ENCODE measurements around the gene RGR. TPM values are rescaled to one million over a fixed set of nuclear protein-coding genes. Genes with fewer than 3 reads are reported as not detected.

RGR gene
- polyA plus RNA-seq (2013, experiment 1 of 2), result not detected
- polyA plus RNA-seq (2013, experiment 2 of 2), result not detected

DNA sequence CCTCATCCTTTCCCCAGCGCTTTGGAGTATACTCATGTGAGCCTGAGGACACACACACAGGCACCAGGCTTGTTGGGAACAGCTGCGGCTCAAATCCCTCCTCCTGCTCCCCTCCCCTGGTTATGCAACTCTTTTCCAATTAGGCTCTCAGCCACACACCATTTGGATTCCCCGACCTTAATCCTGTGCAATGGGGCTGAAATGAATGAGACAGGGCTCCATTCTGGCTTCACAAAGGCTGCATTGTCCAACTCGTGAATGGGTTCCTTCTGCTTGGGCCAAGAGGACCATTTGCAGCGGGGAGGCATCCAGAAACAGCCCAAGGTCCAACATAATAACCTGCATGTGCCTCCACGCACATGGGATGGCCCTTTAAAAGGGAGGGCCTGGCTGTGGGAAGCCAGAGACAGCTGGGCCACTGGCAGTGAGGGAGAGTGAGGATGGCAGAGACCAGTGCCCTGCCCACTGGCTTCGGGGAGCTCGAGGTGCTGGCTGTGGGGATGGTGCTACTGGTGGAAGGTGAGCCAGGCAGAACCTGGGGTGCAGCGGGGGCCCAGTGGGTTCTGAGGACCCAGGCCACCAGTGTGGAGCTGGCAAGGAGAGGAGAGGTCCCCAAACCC, at the start of gene RGR:
RGR (plus strand) TSS at position 403 of the 620 bp plus-strand sequence; CDS start at position 441, 38 bp downstream.
- no peak for DNase-seq
- Histone ChIP-seq H3K4me3 (ENCODE audit: insufficient read depth in 1 of 2, low read depth in 1 of 2, low read length in 2 of 2) (no peak within 1 kb of the TSS), H3K9me3 (ENCODE audit: control insufficient read depth, low read length) (no peaks in the 10 kb centered on the region), H2BK120ac (ENCODE audit: low read depth, low read length) (no peak within 1 kb of the TSS), H3K27ac (ENCODE audit: low read length, poor library complexity, severe bottlenecking) (no peak within 1 kb of the TSS), H3K14ac (ENCODE audit: low read length in 2 of 2) (no peak within 1 kb of the TSS), H2BK15ac (ENCODE audit: low read depth, poor library complexity, severe bottlenecking) (no peak within 1 kb of the TSS), H4K8ac (ENCODE audit: low read length) (no peak within 1 kb of the TSS), H3K4me1 (ENCODE audit: control insufficient read depth, insufficient read depth, low read depth, low read length) (no peaks in the 10 kb centered on the region), H2BK12ac (ENCODE audit: low read length in 2 of 2) (no peak within 1 kb of the TSS), H2BK5ac (ENCODE audit: low read depth, low read length, poor library complexity, severe bottlenecking) (no peak within 1 kb of the TSS), H2AK5ac (ENCODE audit: low read length, severe bottlenecking) (no peak within 1 kb of the TSS), H2AFZ (ENCODE audit: low read depth, low read length) (no peak within 1 kb of the TSS), H4K91ac (ENCODE audit: low read length) (no peak within 1 kb of the TSS), H3K18ac (ENCODE audit: low read depth in 1 of 2, low read length in 2 of 2) (no peak within 1 kb of the TSS), H3K36me3 (ENCODE audit: control insufficient read depth in 1 of 2, insufficient read depth in 2 of 2, low read depth in 1 of 2, low read length in 2 of 2) (no peaks in the 10 kb centered on the region), H3K4ac (ENCODE audit: low read depth in 1 of 2, low read length in 2 of 2) (no peak within 1 kb of the TSS), H3K79me1 (replicated peaks; ENCODE audit: low read length, poor library complexity, severe bottlenecking) (no peaks in the 10 kb centered on the region), H3K9ac (ENCODE audit: low read length) (no peak within 1 kb of the TSS), H3K27me3 (ENCODE audit: control insufficient read depth in 1 of 2, insufficient read depth in 1 of 2, low read length in 2 of 2) (peaks cover 31 to 33% of the 10 kb centered on the region in 2 experiments), H3K23ac (ENCODE audit: low read length in 2 of 2) (no peak within 1 kb of the TSS), H3K4me2 (ENCODE audit: low read length, poor library complexity, severe bottlenecking) (no peak within 1 kb of the TSS)
- 67% methylated on average over 9 of the region's 9 CpGs for WGBS

- 66% methylated on average over 4 of the region's 4 CpGs for WGBS
- Histone ChIP-seq H2BK12ac (ENCODE audit: low read length in 2 of 2) (no peak overlapping the region), H2BK120ac (ENCODE audit: low read depth, low read length) (no peak overlapping the region), H4K91ac (ENCODE audit: low read length) (no peak overlapping the region), H3K18ac (ENCODE audit: low read depth in 1 of 2, low read length in 2 of 2) (no peak overlapping the region), H2AK5ac (ENCODE audit: low read length, severe bottlenecking) (no peak overlapping the region), H3K4ac (ENCODE audit: low read depth in 1 of 2, low read length in 2 of 2) (no peak overlapping the region), H3K79me1 (replicated peaks; ENCODE audit: low read length, poor library complexity, severe bottlenecking) (no peaks in the 10 kb centered on the region), H4K8ac (ENCODE audit: low read length) (no peak overlapping the region), H3K4me2 (ENCODE audit: low read length, poor library complexity, severe bottlenecking) (no peak overlapping the region), H3K27me3 (ENCODE audit: control insufficient read depth in 1 of 2, insufficient read depth in 1 of 2, low read length in 2 of 2) (peaks cover 42 to 90% of the 10 kb centered on the region in 2 experiments), H3K9me3 (ENCODE audit: control insufficient read depth, low read length) (no peaks in the 10 kb centered on the region), H3K14ac (ENCODE audit: low read length in 2 of 2) (no peak overlapping the region), H3K4me3 (ENCODE audit: insufficient read depth in 1 of 2, low read depth in 1 of 2, low read length in 2 of 2) (no peak overlapping the region), H3K27ac (ENCODE audit: low read length, poor library complexity, severe bottlenecking) (no peak overlapping the region), H2BK5ac (ENCODE audit: low read depth, low read length, poor library complexity, severe bottlenecking) (no peak overlapping the region), H3K4me1 (ENCODE audit: control insufficient read depth, insufficient read depth, low read depth, low read length) (peaks cover 21% of the 10 kb centered on the region), H2BK15ac (ENCODE audit: low read depth, poor library complexity, severe bottlenecking) (no peak overlapping the region), H3K36me3 (ENCODE audit: control insufficient read depth in 1 of 2, insufficient read depth in 2 of 2, low read depth in 1 of 2, low read length in 2 of 2) (no peaks in the 10 kb centered on the region), H3K23ac (ENCODE audit: low read length in 2 of 2) (no peak overlapping the region), H2AFZ (ENCODE audit: low read depth, low read length) (no peak overlapping the region), H3K9ac (ENCODE audit: low read length) (no peak overlapping the region)
- no peak for DNase-seq
Observed at GRCh38 chr10:84196083-84196482, 48.8 kb upstream of the RGR start.

DNA sequence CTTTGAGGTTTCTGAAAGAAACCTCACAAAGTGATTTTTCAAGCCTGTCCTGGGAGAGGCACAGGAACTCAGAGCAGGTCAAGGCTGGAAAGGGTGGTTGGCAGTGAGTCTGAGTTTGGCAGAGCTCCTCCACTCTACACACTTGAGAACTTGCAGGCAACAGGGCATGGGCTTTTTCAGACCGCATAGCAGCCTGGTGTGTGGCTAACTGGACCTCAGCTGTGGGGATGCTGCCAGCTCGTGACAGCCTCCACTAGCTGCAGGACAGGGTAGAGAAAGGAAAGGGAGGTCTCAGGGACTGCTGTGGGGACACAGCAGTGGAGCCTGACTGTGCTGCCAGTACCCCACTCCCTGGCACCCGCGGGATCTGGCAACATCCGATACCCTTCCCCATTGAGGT, 47.9 kb upstream of the RGR start:
- no peak overlapping the region for H3K9ac ChIP-seq (ENCODE audit: low read length)
- H3K9me3 ChIP-seq (ENCODE audit: control insufficient read depth, low read length), result no peaks in the 10 kb centered on the region
- H3K27me3 ChIP-seq (ENCODE audit: control insufficient read depth in 1 of 2, insufficient read depth in 1 of 2, low read length in 2 of 2), result peaks cover 40 to 88% of the 10 kb centered on the region in 2 experiments
- no peak overlapping the region for H2BK120ac ChIP-seq (ENCODE audit: low read depth, low read length)
- H3K4me1 ChIP-seq (ENCODE audit: control insufficient read depth, insufficient read depth, low read depth, low read length), result peaks cover 21% of the 10 kb centered on the region
- H3K14ac ChIP-seq (ENCODE audit: low read length in 2 of 2), result no peak overlapping the region
- DNase-seq, result no peak
- H3K36me3 ChIP-seq (ENCODE audit: control insufficient read depth in 1 of 2, insufficient read depth in 2 of 2, low read depth in 1 of 2, low read length in 2 of 2), result no peaks in the 10 kb centered on the region
- H3K79me1 ChIP-seq (replicated peaks; ENCODE audit: low read length, poor library complexity, severe bottlenecking), result no peaks in the 10 kb centered on the region
- H4K8ac ChIP-seq (ENCODE audit: low read length), result no peak overlapping the region
- H2BK12ac ChIP-seq (ENCODE audit: low read length in 2 of 2), result no peak overlapping the region
- no peak overlapping the region for H2AK5ac ChIP-seq (ENCODE audit: low read length, severe bottlenecking)
- H4K91ac ChIP-seq (ENCODE audit: low read length), result no peak overlapping the region
- no peak overlapping the region for H3K18ac ChIP-seq (ENCODE audit: low read depth in 1 of 2, low read length in 2 of 2)
- no peak overlapping the region for H3K4me2 ChIP-seq (ENCODE audit: low read length, poor library complexity, severe bottlenecking)
- no peak overlapping the region for H3K27ac ChIP-seq (ENCODE audit: low read length, poor library complexity, severe bottlenecking)
- H2AFZ ChIP-seq (ENCODE audit: low read depth, low read length), result no peak overlapping the region
- 74% methylated on average over 2 of the region's 5 CpGs for WGBS
- no peak overlapping the region for H3K23ac ChIP-seq (ENCODE audit: low read length in 2 of 2)
- no peak overlapping the region for H3K4ac ChIP-seq (ENCODE audit: low read depth in 1 of 2, low read length in 2 of 2)
- H2BK5ac ChIP-seq (ENCODE audit: low read depth, low read length, poor library complexity, severe bottlenecking), result no peak overlapping the region
- H3K4me3 ChIP-seq (ENCODE audit: insufficient read depth in 1 of 2, low read depth in 1 of 2, low read length in 2 of 2), result no peak overlapping the region
- no peak overlapping the region for H2BK15ac ChIP-seq (ENCODE audit: low read depth, poor library complexity, severe bottlenecking)

GRCh38 chr10:84197643-84198042, 47.2 kb upstream of the RGR start:
- no peak overlapping the region for H2BK15ac ChIP-seq (ENCODE audit: low read depth, poor library complexity, severe bottlenecking)
- H3K9ac ChIP-seq (ENCODE audit: low read length), result no peak overlapping the region
- no peaks in the 10 kb centered on the region for H3K36me3 ChIP-seq (ENCODE audit: control insufficient read depth in 1 of 2, insufficient read depth in 2 of 2, low read depth in 1 of 2, low read length in 2 of 2)
- no peak overlapping the region for H4K8ac ChIP-seq (ENCODE audit: low read length)
- no peak overlapping the region for H3K4ac ChIP-seq (ENCODE audit: low read depth in 1 of 2, low read length in 2 of 2)
- no peak overlapping the region for H3K4me2 ChIP-seq (ENCODE audit: low read length, poor library complexity, severe bottlenecking)
- no peak overlapping the region for H2BK120ac ChIP-seq (ENCODE audit: low read depth, low read length)
- peaks cover 38 to 87% of the 10 kb centered on the region in 2 experiments for H3K27me3 ChIP-seq (ENCODE audit: control insufficient read depth in 1 of 2, insufficient read depth in 1 of 2, low read length in 2 of 2)
- WGBS, result 84% methylated on average over 5 of the region's 5 CpGs
- H2BK12ac ChIP-seq (ENCODE audit: low read length in 2 of 2), result no peak overlapping the region
- H3K23ac ChIP-seq (ENCODE audit: low read length in 2 of 2), result no peak overlapping the region
- no peak overlapping the region for H3K4me3 ChIP-seq (ENCODE audit: insufficient read depth in 1 of 2, low read depth in 1 of 2, low read length in 2 of 2)
- peaks cover 21% of the 10 kb centered on the region for H3K4me1 ChIP-seq (ENCODE audit: control insufficient read depth, insufficient read depth, low read depth, low read length)
- no peak overlapping the region for H2AFZ ChIP-seq (ENCODE audit: low read depth, low read length)
- no peak overlapping the region for H3K18ac ChIP-seq (ENCODE audit: low read depth in 1 of 2, low read length in 2 of 2)
- H2AK5ac ChIP-seq (ENCODE audit: low read length, severe bottlenecking), result no peak overlapping the region
- H3K27ac ChIP-seq (ENCODE audit: low read length, poor library complexity, severe bottlenecking), result no peak overlapping the region
- no peak overlapping the region for H3K14ac ChIP-seq (ENCODE audit: low read length in 2 of 2)
- no peaks in the 10 kb centered on the region for H3K9me3 ChIP-seq (ENCODE audit: control insufficient read depth, low read length)
- DNase-seq, result no peak
- H2BK5ac ChIP-seq (ENCODE audit: low read depth, low read length, poor library complexity, severe bottlenecking), result no peak overlapping the region
- H4K91ac ChIP-seq (ENCODE audit: low read length), result no peak overlapping the region
- H3K79me1 ChIP-seq (replicated peaks; ENCODE audit: low read length, poor library complexity, severe bottlenecking), result no peaks in the 10 kb centered on the region
